Chondrocyte (in vitro differentiated cells): ENCODE data around the gene ALDH1L1. TPM values are rescaled to one million over a fixed set of nuclear protein-coding genes. Genes with fewer than 3 reads are reported as not detected.
A peak's percentile ranks its signal among the peaks of the same experiment; 100 is the strongest.

ENCODE experiments used
- DNase-seq: peaks from one replicate; pipeline ENCODE4 v3.0.0; 2021; ENCODE audit warnings: mixed read lengths, low spot score
- H3K27ac Mint-ChIP-seq: one replicate; pipeline ENCODE4 v1.8.0; 2021; ENCODE audit warnings: mild to moderate bottlenecking, moderate library complexity, mixed read lengths; ENCODE audit not compliant: unreplicated experiment
- H3K27me3 Mint-ChIP-seq: 2 replicates; pipeline ENCODE4 v1.8.0; 2021; ENCODE audit warnings: low read depth, mixed read lengths
- H3K36me3 Mint-ChIP-seq: 2 replicates; pipeline ENCODE4 v1.8.0; 2021; ENCODE audit warnings: low read depth, mixed read lengths
- H3K4me1 Mint-ChIP-seq: 2 replicates; pipeline ENCODE4 v1.8.0; 2021; ENCODE audit warnings: low read depth, mild to moderate bottlenecking, mixed read lengths
- H3K4me3 Mint-ChIP-seq: one replicate; pipeline ENCODE4 v1.8.0; 2021; ENCODE audit warnings: mild to moderate bottlenecking, moderate library complexity, mixed read lengths; ENCODE audit not compliant: unreplicated experiment
- H3K9me3 Mint-ChIP-seq: 2 replicates; pipeline ENCODE4 v1.8.0; 2021; ENCODE audit warnings: low read depth, mixed read lengths
- total RNA-seq: library from RNA; stranded (reverse); gene quantifications from 3 replicates; pipeline ENCODE4 v1.2.1, GENCODE V29; 2021
- TF ChIP-seq, protein P1 (sequence below): fragments of 200-600 bp; sonication (generic); IDR thresholded peaks from 2 replicates; pipeline ENCODE4 v1.5.0; 2021; ENCODE audit warnings: antibody characterized with exemption, mild to moderate bottlenecking, moderate library complexity

Gene ALDH1L1
- total RNA-seq, 1 donor from 2014 or later = 0.60 TPM

DNA sequence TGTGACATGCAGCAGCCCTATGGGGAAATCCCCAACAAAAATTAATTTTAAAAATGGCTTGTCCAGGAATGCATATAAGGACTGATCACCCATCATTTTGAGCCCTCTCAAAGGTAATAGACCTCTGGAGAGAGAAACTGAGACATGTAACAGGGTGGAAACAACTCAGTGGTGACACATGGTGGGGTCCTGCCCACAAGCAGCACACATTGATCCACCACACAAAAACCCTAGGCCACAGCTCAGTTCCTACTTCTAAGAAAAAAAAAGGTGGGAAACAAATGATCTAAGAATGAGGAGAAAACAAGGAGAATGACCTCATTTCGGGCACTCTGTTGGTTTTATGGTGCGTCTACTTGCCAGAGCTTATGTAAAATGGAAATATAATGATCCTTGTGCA is 94.5 kb downstream of the ALDH1L1 start:
- peaks cover 1% of the 10 kb centered on the region for H3K36me3 Mint-ChIP-seq

GRCh38 chr3:126085276-126085675 is 95.1 kb downstream of the ALDH1L1 start:
- H3K27ac Mint-ChIP-seq = no peak overlapping the region
- H3K27me3 Mint-ChIP-seq = no peaks in the 10 kb centered on the region
- no peak for DNase-seq
- peaks cover 2% of the 10 kb centered on the region for H3K9me3 Mint-ChIP-seq
- H3K4me3 Mint-ChIP-seq = peak overlapping the region; percentile 3
- peaks cover 14% of the 10 kb centered on the region for H3K4me1 Mint-ChIP-seq
- TF ChIP-seq, protein P1, sequence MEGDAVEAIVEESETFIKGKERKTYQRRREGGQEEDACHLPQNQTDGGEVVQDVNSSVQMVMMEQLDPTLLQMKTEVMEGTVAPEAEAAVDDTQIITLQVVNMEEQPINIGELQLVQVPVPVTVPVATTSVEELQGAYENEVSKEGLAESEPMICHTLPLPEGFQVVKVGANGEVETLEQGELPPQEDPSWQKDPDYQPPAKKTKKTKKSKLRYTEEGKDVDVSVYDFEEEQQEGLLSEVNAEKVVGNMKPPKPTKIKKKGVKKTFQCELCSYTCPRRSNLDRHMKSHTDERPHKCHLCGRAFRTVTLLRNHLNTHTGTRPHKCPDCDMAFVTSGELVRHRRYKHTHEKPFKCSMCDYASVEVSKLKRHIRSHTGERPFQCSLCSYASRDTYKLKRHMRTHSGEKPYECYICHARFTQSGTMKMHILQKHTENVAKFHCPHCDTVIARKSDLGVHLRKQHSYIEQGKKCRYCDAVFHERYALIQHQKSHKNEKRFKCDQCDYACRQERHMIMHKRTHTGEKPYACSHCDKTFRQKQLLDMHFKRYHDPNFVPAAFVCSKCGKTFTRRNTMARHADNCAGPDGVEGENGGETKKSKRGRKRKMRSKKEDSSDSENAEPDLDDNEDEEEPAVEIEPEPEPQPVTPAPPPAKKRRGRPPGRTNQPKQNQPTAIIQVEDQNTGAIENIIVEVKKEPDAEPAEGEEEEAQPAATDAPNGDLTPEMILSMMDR = no peak
- H3K36me3 Mint-ChIP-seq = no peaks in the 10 kb centered on the region

More for the DNA sequence above, 94.5 kb downstream of the ALDH1L1 start:
- Mint-ChIP-seq H3K27me3 (no peaks in the 10 kb centered on the region), H3K4me1 (peaks cover 14% of the 10 kb centered on the region), H3K27ac (no peak overlapping the region), H3K4me3 (no peak overlapping the region), H3K9me3 (peaks cover 2% of the 10 kb centered on the region)
- no peak for DNase-seq
- TF ChIP-seq, protein P1 = no peak

DNA sequence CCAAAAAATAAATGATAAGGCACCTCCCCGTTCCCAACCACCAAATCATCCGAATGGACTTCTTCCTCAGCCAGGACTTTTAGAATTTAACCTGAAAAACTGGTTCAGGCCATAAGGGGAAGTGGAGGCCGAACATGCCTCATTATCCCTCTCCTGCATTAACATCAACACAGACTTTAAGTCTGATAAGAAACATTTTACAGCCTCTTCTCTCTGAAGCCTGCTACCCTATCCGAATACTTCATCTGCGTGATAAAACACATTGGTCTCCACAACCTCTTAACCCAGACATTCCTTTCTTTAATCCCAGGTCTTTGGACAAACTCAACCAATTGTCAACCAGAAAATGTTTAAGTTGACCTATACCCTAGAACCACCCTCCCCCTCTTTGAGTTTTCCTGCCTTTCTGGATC is 95.6 kb downstream of the ALDH1L1 start:
- TF ChIP-seq, protein P1 = no peak
- Mint-ChIP-seq H3K4me3 (peak overlapping the region; percentile 3), H3K36me3 (no peaks in the 10 kb centered on the region), H3K27ac (no peak overlapping the region), H3K9me3 (peaks cover 5% of the 10 kb centered on the region), H3K4me1 (peaks cover 14% of the 10 kb centered on the region), H3K27me3 (no peaks in the 10 kb centered on the region)
- no peak for DNase-seq

- H3K9me3 Mint-ChIP-seq = peaks cover 5% of the 10 kb centered on the region
- H3K36me3 Mint-ChIP-seq = no peaks in the 10 kb centered on the region
- DNase-seq = no peak
- TF ChIP-seq, protein P1 = peak; percentile 78
- H3K27me3 Mint-ChIP-seq = no peaks in the 10 kb centered on the region
- H3K4me3 Mint-ChIP-seq = peak within 1 kb of the TSS; percentile 81
- H3K27ac Mint-ChIP-seq = peak within 1 kb of the TSS; percentile 54
- peaks cover 14% of the 10 kb centered on the region for H3K4me1 Mint-ChIP-seq
Measured at GRCh38 chr3:126083913-126084767, 96.2 kb downstream of the ALDH1L1 start, which contains the start of gene SLC41A3. SLC41A3 (minus strand) TSS chr3:126084124; CDS start chr3:126068219, 15,905 bp downstream.

DNA sequence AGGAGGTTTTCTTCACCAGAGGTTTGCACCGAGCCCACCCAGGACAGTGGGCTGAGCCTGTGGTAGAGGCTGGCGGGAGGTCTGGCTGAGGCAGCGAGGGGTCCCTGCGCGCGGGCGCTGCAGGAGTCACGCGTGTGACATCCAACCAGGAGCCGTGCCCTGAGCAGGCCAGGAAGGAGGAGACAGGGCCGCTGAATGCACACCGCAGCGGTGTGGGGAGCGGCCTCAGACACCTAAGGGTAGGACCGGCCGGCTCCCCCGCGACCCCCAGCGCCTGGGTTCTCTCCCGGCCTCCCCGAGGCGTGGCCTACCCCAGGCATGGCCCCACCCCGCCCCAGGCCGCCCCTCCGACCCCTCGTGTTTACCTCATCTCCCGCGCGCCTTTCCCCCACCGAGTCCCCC is 96.9 kb downstream of the ALDH1L1 start:
- H3K9me3 Mint-ChIP-seq = peaks cover 5% of the 10 kb centered on the region
- H3K4me1 Mint-ChIP-seq = peaks cover 14% of the 10 kb centered on the region
- H3K36me3 Mint-ChIP-seq = no peaks in the 10 kb centered on the region
- H3K27ac Mint-ChIP-seq = peak overlapping the region; percentile 54
- TF ChIP-seq, protein P1 = no peak
- DNase-seq = no peak
- H3K27me3 Mint-ChIP-seq = no peaks in the 10 kb centered on the region
- peak overlapping the region; percentile 81 for H3K4me3 Mint-ChIP-seq
